Calu3 (cell line): ENCODE measurements around the gene CEP131. TPM values are rescaled to one million over a fixed set of nuclear protein-coding genes. Genes with fewer than 3 reads are reported as not detected.

Experiments used
- BruUV-seq: library from RNA; stranded (reverse); fragments of 400-500 nt; replicated peaks from 2 replicates; lab custom pipeline; 2021; lab: Mats Ljungman, UMichigan
- CTCF ChIA-PET: fragments of 300-600 bp; sonication (Branson Sonifier 250); formaldehyde crosslinking; loops from one replicate; lab custom pipeline; 2022; ENCODE audit warnings: antibody characterized with exemption; lab: Charles Lee
- DNase-seq: peaks from one replicate; pipeline ENCODE4 v3.0.0; 2022
- H3K27ac Mint-ChIP-seq: one replicate; pipeline ENCODE4 v1.8.0; 2022; ENCODE audit warnings: mixed read lengths; ENCODE audit not compliant: unreplicated experiment
- H3K27me3 Mint-ChIP-seq: one replicate; pipeline ENCODE4 v1.8.0; 2022; ENCODE audit warnings: mixed read lengths; ENCODE audit not compliant: unreplicated experiment
- H3K36me3 Mint-ChIP-seq: one replicate; pipeline ENCODE4 v1.8.0; 2022; ENCODE audit warnings: mild to moderate bottlenecking, moderate library complexity, mixed read lengths; ENCODE audit not compliant: insufficient read depth, unreplicated experiment
- H3K4me1 Mint-ChIP-seq: one replicate; pipeline ENCODE4 v1.8.0; 2022; ENCODE audit warnings: mild to moderate bottlenecking, low read depth, mixed read lengths; ENCODE audit not compliant: unreplicated experiment
- H3K4me3 Mint-ChIP-seq: one replicate; pipeline ENCODE4 v1.8.0; 2022; ENCODE audit warnings: mild to moderate bottlenecking, low read depth, moderate library complexity, mixed read lengths; ENCODE audit not compliant: unreplicated experiment
- H3K9me3 Mint-ChIP-seq: one replicate; pipeline ENCODE4 v1.8.0; 2022; ENCODE audit warnings: low read depth, mixed read lengths; ENCODE audit not compliant: unreplicated experiment
- CTCF ChIP-seq: fragments of 200-600 bp; IDR thresholded peaks from one replicate; pipeline ENCODE4 v1.8.0; 2022; ENCODE audit warnings: antibody characterized with exemption; ENCODE audit not compliant: unreplicated experiment
- intact Hi-C: fragments of 100-400 bp; cut with micrococcal nuclease; formaldehyde crosslinking; loops from one replicate; pipeline ENCODE4 v1.10.0; 2022; ENCODE audit not compliant: unreplicated experiment
- total RNA-seq: library from RNA; stranded (reverse); gene quantifications from 2 replicates; pipeline ENCODE4 v1.2.3, GENCODE V29; 2022

The CEP131 gene
- total RNA-seq, 1 experiment from 2014 or later: 28.2 TPM

- Mint-ChIP-seq H3K27ac (no peak overlapping the region), H3K36me3 (no peaks in the 10 kb centered on the region), H3K4me1 (no peaks in the 10 kb centered on the region), H3K27me3 (peaks cover 81% of the 10 kb centered on the region), H3K4me3 (no peak overlapping the region), H3K9me3 (no peaks in the 10 kb centered on the region)
- TF ChIP-seq CTCF: no peak
- CTCF ChIA-PET: no interaction called here
- BruUV-seq: no TSS peak
- no peak for DNase-seq
- intact Hi-C loops: no loop called here
Observed at GRCh38 chr17:81160747-81161453, 61.9 kb downstream of the CEP131 start.

GRCh38 chr17:81160306-81160705, 62.5 kb downstream of the CEP131 start:
- H3K27ac Mint-ChIP-seq: no peak overlapping the region
- DNase-seq: no peak
- CTCF ChIA-PET: no interaction called here
- H3K4me1 Mint-ChIP-seq: no peaks in the 10 kb centered on the region
- H3K36me3 Mint-ChIP-seq: no peaks in the 10 kb centered on the region
- BruUV-seq: no TSS peak
- peaks cover 75% of the 10 kb centered on the region for H3K27me3 Mint-ChIP-seq
- intact Hi-C loops: no loop called here
- H3K4me3 Mint-ChIP-seq: no peak overlapping the region
- no peaks in the 10 kb centered on the region for H3K9me3 Mint-ChIP-seq
- TF ChIP-seq CTCF: no peak

DNA sequence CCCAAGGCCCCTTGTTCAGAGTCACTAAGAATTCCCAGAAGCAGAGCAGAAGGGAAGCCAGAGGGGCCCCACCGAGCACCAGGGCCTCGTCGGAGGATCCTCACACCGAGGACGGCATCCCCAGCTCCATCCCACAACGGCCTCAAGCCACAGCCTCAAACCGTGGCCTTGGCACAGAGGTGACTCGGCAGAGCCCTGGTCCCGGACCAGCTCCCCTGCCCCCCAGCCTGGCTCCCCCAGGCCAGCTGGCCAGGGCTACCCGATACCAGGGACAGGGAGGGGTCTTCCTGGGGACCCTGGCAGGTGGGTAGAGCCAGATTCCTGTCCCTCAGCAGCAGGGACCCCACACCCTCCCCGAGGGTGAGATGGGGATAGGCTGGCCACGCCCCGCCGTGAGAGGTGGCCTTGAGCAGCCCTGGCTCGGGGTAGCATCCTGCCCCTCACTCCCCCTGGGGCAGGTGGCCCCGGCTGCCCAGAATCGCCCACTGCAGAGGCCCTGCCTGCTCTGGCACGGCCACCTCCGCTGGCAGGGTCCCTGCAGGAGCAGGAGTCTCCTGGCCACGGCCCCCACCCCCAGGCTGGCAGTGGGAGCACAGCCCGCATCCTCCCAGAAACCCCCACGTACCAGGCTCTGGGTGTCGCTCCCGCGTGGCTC, 63.0 kb downstream of the CEP131 start:
- TF ChIP-seq CTCF: no peak
- no peak overlapping the region for H3K27ac Mint-ChIP-seq
- intact Hi-C loops: no loop called here
- H3K4me3 Mint-ChIP-seq: no peak overlapping the region
- no peak for DNase-seq
- H3K36me3 Mint-ChIP-seq: no peaks in the 10 kb centered on the region
- no peaks in the 10 kb centered on the region for H3K9me3 Mint-ChIP-seq
- H3K27me3 Mint-ChIP-seq: peaks cover 69% of the 10 kb centered on the region
- H3K4me1 Mint-ChIP-seq: no peaks in the 10 kb centered on the region
- BruUV-seq: no TSS peak
- CTCF ChIA-PET: no interaction called here

DNA sequence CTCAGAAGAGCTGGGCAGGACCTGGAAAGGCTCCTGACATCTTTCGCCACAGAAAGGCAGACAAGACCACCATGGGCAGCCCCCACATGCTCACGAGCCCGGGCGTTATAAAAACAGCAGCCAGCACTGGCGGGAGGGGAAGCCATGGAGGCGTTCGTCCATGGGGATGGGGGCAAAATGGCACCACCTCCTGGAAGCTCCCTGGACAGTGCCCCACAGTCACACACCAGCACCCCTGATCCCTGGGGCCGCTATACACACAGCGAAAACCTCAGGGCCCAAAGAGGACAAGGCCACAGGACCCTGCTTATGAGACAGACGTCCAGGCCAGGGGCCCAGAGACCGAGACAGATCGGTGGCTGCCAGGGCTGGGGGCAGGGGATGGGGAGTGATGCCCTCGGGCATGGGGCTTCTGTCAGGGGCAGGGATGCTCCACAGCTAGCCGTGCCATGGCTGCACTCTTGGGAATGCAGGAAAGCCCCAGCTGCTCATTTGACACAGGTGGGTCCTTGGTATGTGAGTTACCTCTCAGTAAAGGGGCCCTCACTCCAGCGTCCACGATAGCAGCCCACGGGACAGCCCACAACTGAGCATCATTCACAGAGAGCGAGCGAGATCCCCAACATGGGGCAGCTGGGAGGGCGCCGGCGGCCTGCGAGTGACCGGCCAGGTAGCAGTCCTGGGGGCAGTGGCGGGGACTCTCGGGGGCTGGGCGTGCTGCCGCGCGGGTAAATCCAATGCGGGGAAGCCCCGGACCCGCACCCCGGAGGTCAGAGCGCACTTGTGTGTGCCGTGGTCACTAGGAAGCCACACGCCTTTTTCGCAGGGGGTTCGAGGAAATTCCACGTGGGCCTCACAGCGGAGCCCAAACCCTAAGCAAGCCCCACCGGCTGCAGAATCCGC, 63.8 kb downstream of the CEP131 start:
- Mint-ChIP-seq H3K4me1 (no peaks in the 10 kb centered on the region), H3K4me3 (no peak overlapping the region), H3K27me3 (peaks cover 62% of the 10 kb centered on the region), H3K27ac (no peak overlapping the region), H3K36me3 (no peaks in the 10 kb centered on the region), H3K9me3 (no peaks in the 10 kb centered on the region)
- DNase-seq: no peak
- BruUV-seq: no TSS peak
- intact Hi-C loops: no loop called here
- TF ChIP-seq CTCF: no peak
- CTCF ChIA-PET: no interaction called here
